NCI-H1436 treated with DMSO at 0.1 percent for 48 hours (cell line): ENCODE data around the gene TMEM256.

Experiments
- DNase-seq: peaks from one replicate; lab custom pipeline; 2025; lab: John Stamatoyannopoulos, UW

The TMEM256 gene

DNA sequence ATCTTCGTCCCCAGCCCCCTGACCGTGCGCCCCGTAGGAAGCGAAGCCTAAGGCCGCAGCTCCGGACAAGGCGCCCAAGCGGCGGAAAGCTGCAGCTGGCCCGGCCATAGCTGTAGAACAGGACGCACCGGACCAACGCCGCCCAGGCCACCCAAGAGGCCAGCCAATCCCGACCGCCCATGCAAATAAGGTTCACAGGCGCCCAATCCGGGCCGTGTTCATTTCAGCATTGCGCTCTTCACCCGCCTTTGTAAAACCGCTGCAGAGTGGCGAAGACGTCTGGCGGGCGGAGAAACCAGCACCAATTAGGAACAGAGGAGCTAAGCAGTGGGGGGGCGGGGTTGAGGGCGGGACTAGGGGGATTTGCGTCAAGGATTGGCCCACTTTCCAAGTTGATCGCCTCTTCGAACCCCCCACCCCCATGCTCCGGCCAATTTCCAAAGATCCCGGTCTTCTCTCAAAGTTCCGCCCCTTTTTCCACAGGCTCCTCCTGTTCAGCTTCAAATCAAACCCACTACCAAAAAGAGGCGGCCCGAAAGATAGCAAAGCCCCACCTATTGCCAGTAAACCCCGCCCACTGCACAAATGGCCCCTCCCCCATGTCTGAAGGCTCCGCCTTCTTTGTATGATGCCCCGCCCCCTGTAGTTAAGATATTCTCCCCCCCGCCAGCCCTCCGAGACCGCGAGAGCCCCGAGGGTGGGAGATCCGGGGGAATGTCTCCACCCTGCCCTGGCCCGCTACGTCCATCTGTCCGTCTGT, at the start of gene TMEM256:
TSS of gene TMEM256 (minus strand) at position 121 of the 760 bp plus-strand sequence. CDS start at position 108, 13 bp downstream.
- peak; percentile 96 for DNase-seq

DNA sequence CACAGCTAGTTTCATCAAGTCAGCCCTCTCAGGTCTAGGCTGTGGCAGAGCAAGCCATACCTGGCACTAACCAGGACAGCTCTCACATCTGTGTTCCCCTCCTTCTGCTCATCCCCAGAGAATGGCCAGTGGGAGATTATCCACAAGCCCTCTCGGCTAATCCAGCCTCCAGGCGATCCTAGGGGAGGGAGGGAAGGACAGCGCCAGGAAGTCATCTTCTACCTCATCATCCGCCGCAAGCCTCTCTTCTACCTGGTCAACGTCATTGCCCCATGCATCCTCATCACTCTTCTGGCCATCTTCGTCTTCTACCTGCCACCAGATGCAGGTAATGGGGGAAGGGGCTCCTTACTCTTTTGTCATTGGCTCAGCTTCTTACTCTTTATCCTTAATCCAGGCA, 44.6 kb upstream of the TMEM256 start:
- DNase-seq: no peak

DNA sequence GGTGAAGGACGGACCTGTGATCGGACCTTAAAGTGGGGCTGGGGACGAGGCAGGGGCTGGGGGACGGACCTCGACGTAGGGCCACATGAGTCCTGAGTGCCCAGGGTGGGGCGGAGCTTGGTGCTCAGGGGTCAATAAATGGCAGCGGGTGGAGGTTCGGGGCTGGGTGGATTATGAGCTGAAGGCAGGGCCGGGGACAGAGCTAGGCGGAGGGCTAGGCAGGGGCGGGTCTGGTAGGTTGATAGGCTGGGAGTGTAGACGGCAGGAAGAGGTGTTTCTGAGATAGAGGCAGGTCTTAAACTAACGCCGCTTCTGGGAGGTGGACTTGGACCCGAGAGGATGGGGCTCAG, 41.7 kb upstream of the TMEM256 start:
- DNase-seq: no peak

DNA sequence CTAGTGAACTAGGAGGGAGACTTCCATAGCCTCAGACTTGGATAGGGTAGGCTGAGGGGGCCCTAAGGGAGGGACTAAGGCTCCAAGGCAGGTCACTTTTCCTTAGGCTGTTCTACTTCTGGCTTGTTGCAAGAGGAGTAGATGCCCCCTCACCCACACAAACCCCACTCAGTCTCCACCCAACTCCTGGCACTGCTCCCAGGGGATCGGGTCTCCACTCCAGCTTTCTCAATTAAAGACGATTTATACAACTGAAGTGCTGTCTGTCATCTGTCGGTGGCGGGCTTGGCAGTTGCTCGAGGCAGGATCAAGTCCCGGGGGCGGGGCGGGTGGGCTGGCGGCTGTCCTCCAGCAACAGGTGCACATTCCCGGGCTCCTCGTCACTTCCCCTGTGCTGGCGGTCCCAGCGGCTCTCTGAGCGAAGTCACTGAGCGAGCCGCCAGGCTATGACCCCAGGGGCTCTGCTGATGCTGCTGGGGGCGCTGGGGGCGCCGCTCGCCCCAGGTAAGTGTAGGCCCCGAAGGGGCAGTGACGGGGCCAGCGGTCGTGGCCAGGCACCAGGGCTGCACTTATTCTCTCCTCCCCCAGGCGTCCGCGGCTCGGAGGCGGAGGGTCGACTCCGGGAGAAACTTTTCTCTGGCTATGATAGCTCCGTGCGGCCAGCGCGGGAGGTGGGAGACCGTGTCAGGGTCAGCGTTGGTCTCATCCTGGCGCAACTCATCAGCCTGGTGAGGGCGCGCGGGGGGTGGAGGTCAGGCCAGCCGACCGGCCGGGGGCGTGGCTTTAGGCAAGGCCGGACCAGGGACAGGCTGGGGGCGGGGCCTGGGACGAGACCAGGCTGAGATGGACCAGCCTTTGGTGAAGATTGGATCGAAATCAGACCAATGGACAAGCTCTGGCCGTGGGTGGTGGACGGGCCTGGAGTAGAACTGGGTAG, 41.1 kb upstream of the TMEM256 start, which contains the start of gene CHRNB1:
TSS of gene CHRNB1 (plus strand) at position 380 of the 937 bp plus-strand sequence. CDS start at position 447, 67 bp downstream.
- DNase-seq: peak; percentile 69

DNA sequence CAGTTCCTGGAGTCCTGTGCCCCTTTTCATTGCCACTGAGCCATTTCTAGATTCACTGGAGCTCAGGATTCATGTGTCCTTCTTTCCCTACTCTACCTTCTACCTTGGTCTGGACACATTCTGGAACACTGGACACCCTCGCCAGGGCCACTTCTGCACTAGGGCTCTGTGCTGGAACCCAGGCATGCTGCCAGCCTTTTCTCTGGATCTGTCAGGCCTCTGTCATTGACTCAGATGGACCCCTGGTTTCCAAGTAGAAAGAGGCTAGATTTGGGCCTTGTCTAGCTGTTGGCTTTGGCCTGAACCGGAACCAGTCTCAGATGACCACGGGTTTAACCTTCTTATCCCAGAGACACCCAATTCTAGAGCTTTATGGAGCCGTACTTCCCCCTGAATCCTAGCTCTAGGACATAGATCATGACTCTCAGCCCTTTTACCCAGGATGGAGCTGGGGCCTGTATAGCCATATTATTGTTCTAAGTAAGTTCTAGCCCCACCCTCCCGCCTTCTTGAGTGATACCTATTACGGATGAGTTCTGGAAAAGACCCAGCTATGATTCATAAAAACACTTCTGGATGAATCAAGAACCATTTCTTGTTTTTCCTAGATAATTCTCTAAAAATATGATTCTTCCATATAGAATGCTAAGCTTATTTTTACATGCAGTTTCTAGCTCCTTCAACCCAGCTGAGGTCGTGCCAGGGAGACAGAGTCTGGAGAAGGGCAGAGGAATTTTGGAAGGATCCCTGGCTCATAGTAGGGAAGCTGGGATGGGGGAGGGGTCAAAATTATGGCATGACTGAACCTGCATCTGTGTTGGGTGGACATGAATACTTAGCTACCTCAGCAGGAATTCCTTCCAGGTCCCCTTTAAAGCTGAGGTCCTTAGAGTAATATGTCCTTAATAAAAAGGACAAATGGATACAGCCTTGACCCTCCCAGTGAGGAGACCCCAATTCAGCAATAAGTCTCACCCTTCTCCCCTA, 39.9 kb upstream of the TMEM256 start:
- DNase-seq: no peak

DNA sequence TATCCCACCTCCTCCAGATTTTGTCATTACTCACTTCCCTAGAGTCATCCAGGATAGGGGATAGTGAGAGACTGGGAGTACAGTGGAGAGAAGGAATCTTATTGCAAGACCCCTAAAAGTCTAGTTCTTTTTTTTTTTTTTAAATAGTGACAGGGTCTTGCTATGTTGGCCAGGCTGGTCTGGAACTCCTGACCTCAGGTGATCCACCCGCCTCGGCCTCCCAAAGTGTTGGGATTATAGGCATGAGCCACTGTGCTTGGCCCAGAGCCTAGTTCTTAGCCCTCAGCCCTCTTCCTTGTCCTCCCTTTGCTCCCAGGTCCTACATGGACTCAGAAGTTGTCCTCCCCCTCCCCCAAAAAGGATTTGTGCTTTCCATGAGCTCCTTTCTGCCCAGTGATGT, 38.2 kb upstream of the TMEM256 start:
- DNase-seq: no peak

DNA sequence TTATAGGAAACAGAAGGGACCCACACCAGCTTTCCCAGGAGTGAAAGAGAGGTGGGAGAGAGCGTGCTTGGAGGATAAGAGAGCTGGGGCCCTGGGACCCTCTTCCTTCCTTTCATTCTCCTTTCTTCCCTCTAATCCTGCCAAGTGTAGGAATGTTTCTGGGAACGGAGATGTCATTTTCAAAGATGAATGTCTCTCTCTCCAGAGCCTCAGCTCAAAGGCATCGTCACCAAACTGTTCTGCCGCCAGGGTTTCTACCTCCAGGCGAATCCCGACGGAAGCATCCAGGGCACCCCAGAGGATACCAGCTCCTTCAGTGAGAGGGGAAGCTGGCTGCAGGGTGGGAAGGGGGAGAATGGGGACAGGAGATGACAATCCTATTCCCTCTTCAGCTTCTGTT, 37.4 kb upstream of the TMEM256 start:
- DNase-seq: no peak

DNA sequence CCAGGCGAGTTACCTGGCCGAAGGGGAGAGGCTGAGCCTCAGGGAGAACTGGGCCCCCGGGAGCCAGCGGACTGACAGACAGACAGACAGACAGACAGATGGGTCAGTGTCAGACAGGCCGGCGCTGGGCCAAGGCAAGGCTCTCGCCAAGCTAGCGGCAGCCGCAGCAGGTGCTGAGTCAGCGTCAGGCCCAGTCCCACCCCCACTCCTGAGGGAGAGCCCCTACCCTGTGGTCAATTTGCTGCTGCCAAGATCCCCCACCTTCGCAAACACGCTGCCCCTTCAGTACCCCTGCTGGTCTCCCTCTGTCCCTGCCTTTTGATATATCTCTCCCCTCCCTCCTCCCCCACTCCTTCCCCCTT, 36.9 kb upstream of the TMEM256 start:
- DNase-seq: no peak

DNA sequence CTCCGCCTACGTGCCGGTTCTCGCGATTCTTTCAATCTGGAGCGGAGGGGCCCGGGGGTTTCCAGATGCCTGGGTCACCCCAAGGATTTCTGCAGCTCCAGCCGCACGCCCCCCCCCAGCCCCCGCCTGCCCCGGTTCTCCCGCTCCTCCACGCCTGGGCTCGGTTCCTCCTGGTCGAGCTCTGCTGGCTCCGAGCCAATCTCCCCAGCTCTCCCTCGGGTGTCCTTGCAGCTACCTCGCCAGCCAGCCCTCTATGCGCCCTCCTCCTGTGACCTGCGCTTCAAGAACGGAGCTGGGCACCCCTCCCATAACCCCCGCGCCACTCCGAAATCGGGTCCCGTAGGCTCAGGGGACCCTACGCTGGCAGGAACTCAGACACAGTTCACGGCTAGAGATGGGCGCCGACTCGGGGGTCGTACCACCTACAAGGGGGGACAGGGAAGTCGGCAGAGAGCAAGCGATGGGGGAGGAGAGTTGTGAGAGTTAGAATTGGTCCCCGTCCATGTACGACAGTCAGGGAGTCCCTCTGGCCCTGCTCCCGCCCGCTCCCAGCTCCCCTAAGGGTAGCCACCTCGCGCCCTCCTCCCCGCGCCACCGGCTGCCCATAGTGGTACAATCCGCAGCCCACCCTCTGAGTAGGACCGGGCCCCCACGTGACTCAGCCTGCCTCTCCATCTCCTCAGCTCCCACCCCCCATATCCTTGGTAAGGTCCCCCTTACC, 36.4 kb upstream of the TMEM256 start:
- DNase-seq: no peak

DNA sequence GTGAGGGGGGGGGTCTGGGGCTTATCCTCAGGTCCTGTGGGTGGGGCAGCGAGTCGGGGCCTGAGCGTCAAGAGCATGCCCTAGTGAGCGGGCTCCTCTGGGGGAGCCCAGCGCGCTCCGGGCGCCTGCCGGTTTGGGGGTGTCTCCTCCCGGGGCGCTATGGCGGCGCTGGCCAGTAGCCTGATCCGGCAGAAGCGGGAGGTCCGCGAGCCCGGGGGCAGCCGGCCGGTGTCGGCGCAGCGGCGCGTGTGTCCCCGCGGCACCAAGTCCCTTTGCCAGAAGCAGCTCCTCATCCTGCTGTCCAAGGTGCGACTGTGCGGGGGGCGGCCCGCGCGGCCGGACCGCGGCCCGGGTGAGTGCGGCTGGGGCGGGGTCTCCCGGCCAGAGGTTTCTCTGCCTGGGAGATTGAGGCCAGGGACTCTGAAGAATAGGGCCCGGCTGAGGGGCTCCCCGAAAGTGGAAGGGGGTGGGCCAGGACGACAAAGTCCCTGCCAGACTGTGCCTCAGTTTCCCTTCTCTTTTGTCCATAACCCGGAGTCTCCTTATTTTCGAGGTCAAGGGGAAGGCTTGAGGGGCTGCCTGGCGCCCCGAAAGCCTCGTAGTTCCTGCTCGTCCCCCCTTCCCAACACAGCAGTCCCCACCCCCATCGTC, 35.7 kb upstream of the TMEM256 start, which contains the start of gene FGF11:
TSS of gene FGF11 (plus strand) at position 51 of the 651 bp plus-strand sequence. CDS start at position 160, 109 bp downstream.
- DNase-seq: no peak

DNA sequence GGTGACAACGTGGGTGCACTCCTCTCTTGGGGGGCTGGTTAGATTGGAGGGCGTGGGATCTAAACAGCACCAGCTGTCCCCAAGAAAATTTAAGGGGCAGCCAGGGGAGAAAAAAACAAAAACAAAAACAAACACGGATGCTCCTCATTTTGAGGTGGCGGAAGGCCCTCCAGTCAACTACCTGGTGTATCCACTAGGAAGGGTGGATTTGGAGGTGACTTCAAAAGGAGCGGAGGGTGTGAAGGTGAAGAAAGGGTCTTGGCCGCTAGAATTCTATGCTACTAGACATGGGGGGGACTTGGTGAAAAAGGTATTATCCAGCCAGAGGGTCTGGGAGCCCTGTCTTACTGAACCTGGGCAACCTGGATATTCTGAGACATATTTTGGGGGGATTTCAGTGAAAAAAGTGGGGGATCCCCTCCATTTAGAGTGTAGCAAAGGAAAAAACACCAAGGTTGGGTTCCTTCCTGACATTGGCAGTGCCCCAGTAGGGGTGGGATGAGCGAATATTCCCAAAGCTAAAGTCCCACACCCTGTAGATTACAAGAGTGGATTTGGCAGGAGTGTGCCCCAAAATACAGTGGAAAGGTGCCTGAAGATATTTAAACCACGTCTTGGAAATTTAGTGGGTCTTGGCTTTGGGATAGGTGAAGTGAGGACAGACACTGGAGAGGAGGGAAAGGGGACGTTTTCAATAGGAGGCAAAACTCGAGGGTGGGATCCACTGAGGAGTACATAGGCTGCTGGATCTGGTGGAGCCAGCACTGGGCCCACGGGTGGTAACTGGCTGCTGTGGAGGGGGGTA, 35.0 kb upstream of the TMEM256 start:
- DNase-seq: no peak

DNA sequence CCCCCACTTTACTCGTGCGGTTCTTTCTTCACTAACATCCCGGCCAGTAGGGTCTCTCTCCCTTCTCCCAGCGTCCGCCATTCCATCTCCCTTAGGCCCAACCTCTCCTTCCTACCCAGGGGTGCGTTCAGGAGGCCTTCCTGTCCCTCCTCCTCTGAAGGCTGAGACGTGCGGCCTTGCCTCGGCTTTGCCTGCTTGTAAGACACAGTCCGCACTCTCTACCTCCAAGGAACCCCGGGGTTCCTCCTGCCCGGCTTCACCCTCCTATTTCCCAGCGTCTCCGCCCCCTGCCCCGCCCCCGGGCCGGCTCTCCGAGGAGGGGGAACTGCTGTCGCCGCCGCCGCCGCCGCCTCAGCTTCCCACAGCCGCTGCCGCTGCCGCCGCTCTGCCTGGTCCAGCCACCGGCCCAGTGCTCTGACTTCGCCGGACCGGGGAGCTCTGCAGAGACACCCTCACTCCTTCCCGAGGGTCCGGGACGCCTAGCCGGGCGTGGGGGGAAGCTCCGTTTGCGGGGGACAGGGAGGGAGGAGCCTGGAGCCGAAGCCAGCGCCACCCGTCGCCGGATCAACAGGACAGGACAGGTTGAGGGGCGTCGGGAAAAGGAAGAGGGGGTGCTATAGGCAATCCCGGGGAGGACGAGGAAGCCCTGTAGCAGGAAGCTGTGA, 34.2 kb upstream of the TMEM256 start:
- no peak for DNase-seq

DNA sequence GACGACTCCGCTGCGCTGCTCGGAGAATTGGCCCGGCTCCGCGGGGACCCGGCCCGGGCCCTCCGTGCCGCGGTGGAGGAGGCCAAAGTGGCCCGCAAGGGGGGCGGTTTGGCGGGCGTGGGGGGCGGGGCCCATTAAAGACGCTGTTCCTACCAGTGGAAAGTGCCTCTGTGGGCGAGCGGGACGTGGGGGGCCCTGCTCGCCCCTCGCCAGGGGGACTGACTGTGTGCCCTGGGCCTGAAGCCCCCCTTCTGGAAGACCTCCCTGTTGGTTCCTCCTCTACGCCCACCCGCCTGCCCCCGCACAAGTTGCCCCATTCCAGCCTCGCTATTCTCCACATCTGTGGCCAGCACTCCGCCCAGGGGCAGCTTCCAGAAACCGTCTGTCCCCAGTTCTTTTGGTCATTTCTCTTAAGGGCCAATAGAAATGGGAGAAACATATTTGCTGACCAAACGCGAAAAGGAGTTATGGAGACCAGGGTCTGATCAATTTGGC, 33.5 kb upstream of the TMEM256 start:
- no peak for DNase-seq

DNA sequence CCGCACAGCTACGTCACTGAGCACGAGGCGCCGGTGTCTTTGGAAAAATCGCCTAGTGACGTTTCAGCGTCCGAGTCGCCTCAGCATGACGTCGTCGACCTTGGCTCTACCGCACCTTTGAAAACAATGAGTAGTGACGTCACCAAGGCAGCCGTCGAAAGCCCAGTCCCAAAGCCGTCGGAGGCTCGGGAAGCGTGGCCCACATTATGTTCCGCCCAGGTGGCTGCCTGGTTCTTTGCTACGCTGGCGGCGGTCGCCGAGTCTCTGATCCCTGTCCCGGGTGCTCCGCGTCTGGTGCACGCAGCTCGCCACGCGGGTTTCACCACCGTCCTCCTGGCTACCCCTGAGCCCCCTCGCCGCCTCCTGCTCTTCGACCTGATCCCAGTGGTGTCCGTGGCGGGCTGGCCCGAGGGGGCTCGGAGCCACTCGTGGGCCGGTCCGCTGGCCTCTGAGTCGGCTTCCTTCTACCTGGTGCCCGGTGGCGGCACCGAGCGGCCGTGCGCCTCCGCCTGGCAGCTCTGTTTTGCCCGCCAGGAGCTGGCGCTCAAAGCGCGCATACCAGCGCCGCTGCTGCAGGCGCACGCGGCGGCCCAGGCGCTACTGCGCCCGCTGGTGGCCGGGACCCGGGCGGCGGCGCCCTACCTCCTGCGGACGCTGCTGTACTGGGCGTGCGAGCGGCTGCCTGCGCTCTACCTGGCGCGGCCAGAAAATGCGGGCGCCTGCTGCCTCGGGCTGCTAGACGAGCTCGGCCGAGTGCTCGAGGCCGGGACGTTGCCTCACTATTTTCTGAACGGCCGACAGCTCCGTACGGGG, 32.9 kb upstream of the TMEM256 start:
- no peak for DNase-seq

DNA sequence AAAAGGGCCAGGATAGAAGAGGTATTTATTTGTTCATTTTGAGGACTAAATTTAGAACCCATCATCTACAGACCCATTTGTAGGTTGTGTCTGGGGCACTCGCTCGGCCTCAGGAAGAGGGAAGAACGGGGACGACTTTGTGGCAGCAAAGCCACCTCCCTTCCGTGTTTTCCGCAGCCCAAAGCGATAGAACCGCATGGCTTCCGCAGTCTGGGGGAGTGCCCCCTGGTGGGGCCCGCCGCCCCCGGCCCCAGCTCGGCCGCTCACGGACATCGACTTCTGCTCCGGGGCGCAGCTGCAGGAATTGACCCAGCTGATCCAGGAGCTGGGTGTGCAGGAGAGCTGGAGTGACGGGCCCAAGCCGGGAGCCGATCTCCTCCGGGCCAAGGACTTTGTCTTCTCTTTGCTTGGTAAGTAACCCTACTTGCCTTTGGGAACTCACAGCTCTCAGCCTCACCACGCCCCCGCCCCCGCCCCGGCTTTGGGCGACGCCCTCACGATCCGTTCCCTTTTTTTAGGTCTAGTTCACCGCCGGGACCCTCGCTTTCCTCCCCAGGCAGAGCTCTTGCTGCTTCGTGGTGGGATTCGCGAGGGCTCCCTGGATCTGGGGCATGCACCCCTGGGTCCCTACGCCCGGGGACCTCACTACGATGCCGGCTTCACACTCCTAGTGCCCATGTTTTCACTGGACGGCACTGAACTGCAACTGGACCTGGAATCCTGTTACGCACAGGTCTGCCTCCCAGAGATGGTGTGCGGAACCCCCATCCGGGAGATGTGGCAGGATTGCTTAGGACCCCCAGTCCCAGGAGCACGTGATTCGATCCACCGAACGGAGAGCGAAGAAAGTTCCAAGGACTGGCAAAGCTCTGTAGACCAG, 32.0 kb upstream of the TMEM256 start:
- DNase-seq: no peak

DNA sequence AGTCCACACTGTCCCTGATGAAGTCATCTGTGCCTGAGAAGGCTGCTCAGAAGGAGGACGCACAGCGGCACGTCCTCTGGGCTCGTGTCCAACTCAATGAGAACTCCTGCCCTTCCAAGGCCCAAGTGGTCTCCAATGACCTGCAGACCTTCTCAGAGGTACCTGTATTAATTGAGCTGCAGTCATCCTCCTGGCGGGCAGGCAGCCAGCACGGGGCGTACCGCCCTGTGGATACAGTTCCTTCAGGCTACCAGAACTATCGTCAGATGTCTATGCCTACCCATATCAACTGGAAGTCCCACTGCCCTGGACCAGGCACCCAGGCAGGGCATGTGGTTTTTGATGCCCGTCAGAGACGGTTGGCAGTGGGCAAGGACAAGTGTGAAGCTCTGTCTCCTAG, 28.4 kb upstream of the TMEM256 start:
- no peak for DNase-seq

DNA sequence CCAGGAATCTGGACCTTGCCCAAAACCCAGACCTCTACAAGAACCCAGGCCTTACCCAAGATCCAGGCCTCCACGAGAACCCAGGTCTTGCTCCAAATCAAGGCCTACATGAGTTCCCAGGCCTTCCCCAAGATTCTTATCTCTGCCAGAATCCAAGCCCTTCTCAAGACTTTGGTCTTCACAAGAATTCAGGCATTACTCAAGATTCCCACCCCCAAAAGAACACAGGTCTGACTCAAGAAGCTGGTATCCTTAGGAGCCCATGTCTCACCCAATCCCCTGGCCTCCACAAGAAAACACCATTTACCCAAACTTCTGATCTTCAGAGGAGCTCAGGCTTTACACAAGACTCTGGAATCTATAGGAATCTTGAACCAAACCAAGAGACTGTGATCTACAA, 27.3 kb upstream of the TMEM256 start:
- DNase-seq: no peak
